Activated T-cell treated with anti-CD3 and anti-CD28 coated beads, Interleukin-2, amount 50 U/mL, for 24 hours (primary cell): ENCODE measurements around the gene GLYATL1.

Experiments
- DNase-seq: peaks from one replicate; pipeline ENCODE4 v3.0.0-alpha.2; 2020
- H3K27ac Mint-ChIP-seq: 2 replicates; pipeline ENCODE4 v1.8.0; 2020; ENCODE audit warnings: mild to moderate bottlenecking, mixed read lengths
- H3K27me3 Mint-ChIP-seq: 2 replicates; pipeline ENCODE4 v1.8.0; 2020; ENCODE audit warnings: mixed read lengths
- H3K36me3 Mint-ChIP-seq: 2 replicates; pipeline ENCODE4 v1.8.0; 2020; ENCODE audit warnings: low read depth, mixed read lengths
- H3K4me1 Mint-ChIP-seq: 2 replicates; pipeline ENCODE4 v1.8.0; 2020; ENCODE audit warnings: low read depth, mixed read lengths
- H3K4me3 Mint-ChIP-seq: 2 replicates; pipeline ENCODE4 v1.8.0; 2020; ENCODE audit warnings: mild to moderate bottlenecking, moderate library complexity, mixed read lengths
- H3K9me3 Mint-ChIP-seq: 2 replicates; pipeline ENCODE4 v1.8.0; 2020; ENCODE audit warnings: mixed read lengths

The GLYATL1 gene

DNA sequence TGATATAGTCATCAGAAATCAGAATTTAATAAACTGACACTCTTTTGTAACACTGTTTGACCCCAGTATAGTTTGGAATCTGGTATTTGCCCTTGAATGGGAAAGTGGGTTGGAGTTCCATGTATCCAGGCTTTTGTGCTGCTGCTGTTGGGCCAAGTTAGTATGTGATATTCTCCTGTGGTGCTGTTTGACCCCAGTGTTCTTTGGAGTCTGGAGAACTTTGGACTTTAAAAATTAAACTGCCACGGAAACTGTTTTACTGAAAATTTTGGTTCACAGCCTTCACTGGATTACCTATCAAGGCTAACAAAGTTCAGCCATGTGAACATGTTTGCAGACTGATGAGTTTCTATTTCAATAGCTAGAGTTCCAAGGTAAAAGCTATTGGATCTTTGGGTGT is 740 bp downstream of the GLYATL1 start:
- H3K27me3 Mint-ChIP-seq: peaks cover 24% of the 10 kb centered on the region
- H3K27ac Mint-ChIP-seq: no peak overlapping the region
- DNase-seq: no peak
- H3K9me3 Mint-ChIP-seq: no peaks in the 10 kb centered on the region
- H3K4me1 Mint-ChIP-seq: no peaks in the 10 kb centered on the region
- H3K36me3 Mint-ChIP-seq: no peaks in the 10 kb centered on the region
- H3K4me3 Mint-ChIP-seq: no peak overlapping the region

DNA sequence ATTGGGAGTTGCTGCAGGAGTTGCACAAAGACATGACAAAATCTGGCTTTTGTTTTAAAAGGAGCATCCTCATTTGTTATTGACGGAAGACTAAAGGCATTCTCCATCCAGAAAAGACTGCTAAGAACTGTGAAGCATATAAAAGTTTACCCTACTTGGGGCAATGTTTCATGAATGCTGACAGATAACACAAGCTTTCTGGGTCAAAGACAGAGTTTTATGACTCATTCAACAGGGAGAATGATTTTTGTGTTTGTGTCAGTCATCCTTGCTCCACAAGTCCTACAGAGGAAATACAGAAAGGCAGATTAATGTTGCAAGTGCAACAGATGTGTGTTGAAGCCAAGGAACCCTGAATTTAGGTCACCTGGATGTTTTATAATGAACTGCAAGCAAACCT is 2.5 kb downstream of the GLYATL1 start:
- no peaks in the 10 kb centered on the region for H3K9me3 Mint-ChIP-seq
- H3K27ac Mint-ChIP-seq: no peak overlapping the region
- H3K36me3 Mint-ChIP-seq: no peaks in the 10 kb centered on the region
- H3K4me1 Mint-ChIP-seq: no peaks in the 10 kb centered on the region
- H3K4me3 Mint-ChIP-seq: no peak overlapping the region
- H3K27me3 Mint-ChIP-seq: peaks cover 24% of the 10 kb centered on the region
- no peak for DNase-seq

DNA sequence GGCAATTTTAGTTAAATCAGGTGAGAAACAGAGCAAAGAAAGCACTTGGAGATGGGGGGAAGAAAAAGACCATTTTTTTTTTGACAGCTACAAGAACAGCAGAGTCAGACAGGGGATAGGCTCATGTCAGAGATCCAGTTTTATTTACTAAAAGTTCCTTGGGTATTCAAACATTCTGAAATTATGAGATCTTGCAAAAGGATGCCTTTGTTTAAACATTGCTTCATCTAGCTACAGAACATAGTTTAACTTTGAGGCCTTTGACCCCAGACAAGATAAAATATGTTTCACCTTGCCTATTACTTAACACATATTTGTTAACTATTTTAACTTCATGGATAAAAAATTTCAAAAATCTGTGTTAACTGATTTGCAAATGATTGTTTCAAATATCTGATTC is 6.4 kb downstream of the GLYATL1 start:
- Mint-ChIP-seq H3K27me3 (peaks cover 26% of the 10 kb centered on the region), H3K4me1 (no peaks in the 10 kb centered on the region), H3K9me3 (no peaks in the 10 kb centered on the region), H3K27ac (no peak overlapping the region), H3K4me3 (no peak overlapping the region), H3K36me3 (no peaks in the 10 kb centered on the region)
- no peak for DNase-seq

DNA sequence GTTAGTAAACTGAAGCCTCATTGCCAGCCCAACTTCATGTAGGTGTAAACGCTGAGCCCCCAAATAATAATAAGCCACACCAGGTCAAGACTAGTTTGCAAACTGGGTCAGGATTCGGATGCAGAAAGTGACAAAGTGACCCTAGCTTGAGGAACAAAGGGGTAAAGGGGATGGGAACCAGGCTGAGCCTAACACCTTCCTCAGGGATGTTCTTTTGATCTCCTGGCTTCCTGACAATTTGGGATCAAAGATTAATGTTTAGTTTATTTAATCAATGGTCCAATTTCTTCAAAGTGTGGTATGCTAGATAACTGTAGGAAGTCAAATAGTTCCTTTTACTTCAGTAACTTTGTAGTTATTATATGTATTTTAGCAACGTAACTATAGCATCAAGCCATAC is 9.9 kb downstream of the GLYATL1 start:
- peaks cover 8% of the 10 kb centered on the region for H3K27me3 Mint-ChIP-seq
- no peak for DNase-seq
- no peak overlapping the region for H3K4me3 Mint-ChIP-seq
- no peaks in the 10 kb centered on the region for H3K4me1 Mint-ChIP-seq
- H3K36me3 Mint-ChIP-seq: no peaks in the 10 kb centered on the region
- no peak overlapping the region for H3K27ac Mint-ChIP-seq
- no peaks in the 10 kb centered on the region for H3K9me3 Mint-ChIP-seq

DNA sequence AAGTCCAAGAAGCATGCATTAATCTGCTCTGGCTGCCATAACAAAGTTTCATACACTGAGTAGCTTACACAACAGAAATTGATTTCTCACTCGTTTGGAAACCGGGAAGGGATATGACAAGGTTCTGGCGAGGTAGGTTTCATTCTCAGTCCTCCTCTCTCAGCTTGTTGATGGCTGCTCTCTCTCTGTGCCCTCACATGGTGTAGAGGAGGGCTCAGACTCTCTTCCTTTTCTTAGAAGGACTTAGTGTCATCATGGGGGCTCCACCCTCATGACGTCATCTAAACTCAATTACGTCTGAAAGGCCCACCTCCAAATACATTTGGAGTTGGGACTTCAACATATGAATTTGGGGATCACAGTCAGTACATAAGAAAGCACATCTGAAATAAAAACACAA is 18.6 kb downstream of the GLYATL1 start:
- H3K36me3 Mint-ChIP-seq: no peaks in the 10 kb centered on the region
- no peak overlapping the region for H3K4me3 Mint-ChIP-seq
- no peak overlapping the region for H3K27ac Mint-ChIP-seq
- DNase-seq: no peak
- H3K27me3 Mint-ChIP-seq: peaks cover 25% of the 10 kb centered on the region
- H3K9me3 Mint-ChIP-seq: no peaks in the 10 kb centered on the region
- H3K4me1 Mint-ChIP-seq: peaks cover 5% of the 10 kb centered on the region

DNA sequence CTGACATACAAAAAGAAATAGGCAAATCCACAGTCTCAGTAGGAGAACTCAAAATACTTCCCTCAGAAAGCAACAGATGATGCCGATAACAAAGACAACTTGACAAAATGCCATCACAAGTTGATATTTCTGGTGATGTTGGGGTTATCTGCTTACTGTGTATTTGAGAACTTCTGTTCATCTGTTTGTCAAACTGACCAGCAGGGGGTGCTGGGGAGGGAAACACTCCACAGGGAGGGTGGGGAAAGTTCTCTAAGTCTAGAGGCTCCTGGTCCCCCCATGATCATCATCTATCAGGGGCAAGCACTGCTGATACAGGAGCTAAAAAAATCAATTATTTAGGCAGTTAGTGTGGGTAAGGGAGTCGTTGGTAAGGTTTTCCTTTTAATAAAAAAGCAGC is 19.2 kb downstream of the GLYATL1 start:
- Mint-ChIP-seq H3K27ac (no peak overlapping the region), H3K9me3 (no peaks in the 10 kb centered on the region), H3K4me3 (no peak overlapping the region), H3K4me1 (peaks cover 5% of the 10 kb centered on the region), H3K36me3 (no peaks in the 10 kb centered on the region), H3K27me3 (peaks cover 22% of the 10 kb centered on the region)
- DNase-seq: peak; percentile 42

DNA sequence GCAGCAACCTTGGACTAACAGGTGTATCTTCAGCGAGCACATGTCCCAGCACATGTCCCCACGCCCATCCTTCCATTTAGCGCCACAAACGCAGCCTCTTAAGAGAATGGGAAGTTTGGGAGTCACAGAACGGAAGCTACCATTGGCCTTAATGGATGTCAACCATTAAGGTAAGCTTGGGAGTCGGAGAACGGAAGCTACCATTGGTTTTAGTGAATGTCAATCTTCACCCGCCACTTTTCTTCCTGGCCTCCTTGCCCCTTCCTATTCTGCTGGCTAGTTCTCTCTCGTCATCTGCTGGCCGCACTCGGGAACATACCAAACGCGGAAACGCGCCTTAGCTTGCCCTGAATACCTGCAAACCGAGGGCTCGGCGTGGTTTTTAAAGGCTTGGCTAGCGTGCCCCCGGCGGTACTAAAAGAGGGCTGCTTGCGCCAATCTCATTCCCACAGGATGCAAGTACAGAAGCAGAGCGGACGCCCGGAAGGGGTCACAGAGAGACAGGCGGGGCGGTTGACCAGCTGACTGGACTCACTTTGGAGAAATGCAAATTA is 24.3 kb downstream of the GLYATL1 start:
- Mint-ChIP-seq H3K4me3 (no peak overlapping the region), H3K36me3 (no peaks in the 10 kb centered on the region), H3K27me3 (peaks cover 5% of the 10 kb centered on the region), H3K4me1 (no peaks in the 10 kb centered on the region), H3K9me3 (no peaks in the 10 kb centered on the region), H3K27ac (no peak overlapping the region)
- no peak for DNase-seq

DNA sequence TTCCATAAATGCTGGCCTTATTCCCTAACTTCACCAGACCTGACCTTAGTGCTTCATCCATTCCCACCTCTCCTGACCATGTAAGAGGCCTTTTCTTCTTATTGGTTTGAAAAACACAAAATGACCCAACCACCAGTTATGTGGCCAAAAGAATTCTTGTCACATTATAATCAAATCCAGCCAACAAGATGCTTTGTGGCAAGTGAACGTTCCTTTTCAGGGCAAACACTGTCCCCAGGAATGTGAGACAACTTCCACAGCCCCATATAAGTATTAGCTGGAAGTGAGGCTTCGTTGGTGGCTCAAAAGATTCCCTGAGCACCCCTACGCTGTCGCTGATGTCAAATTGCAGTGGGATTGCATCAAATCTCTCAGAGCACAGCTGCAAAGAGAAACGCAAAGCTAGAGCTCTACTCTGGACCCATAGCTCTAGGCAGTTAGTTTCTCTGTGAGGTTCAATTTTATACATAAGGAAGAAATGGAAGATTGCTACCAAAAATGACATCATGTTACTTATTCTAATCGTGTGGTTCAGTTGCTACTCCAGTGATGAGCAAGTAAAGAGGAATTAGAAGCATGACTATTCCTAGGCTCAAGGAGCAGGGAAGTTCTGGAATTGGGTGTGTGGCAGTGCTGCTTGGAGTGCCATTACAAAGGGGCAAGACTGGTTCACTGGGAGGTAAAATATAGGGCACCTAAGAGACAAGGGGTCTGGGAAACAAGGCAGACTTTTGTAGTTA is 26.1 kb downstream of the GLYATL1 start:
- Mint-ChIP-seq H3K4me3 (no peak overlapping the region), H3K27me3 (peaks cover 9% of the 10 kb centered on the region), H3K9me3 (no peaks in the 10 kb centered on the region), H3K36me3 (no peaks in the 10 kb centered on the region), H3K27ac (no peak overlapping the region), H3K4me1 (no peaks in the 10 kb centered on the region)
- no peak for DNase-seq

DNA sequence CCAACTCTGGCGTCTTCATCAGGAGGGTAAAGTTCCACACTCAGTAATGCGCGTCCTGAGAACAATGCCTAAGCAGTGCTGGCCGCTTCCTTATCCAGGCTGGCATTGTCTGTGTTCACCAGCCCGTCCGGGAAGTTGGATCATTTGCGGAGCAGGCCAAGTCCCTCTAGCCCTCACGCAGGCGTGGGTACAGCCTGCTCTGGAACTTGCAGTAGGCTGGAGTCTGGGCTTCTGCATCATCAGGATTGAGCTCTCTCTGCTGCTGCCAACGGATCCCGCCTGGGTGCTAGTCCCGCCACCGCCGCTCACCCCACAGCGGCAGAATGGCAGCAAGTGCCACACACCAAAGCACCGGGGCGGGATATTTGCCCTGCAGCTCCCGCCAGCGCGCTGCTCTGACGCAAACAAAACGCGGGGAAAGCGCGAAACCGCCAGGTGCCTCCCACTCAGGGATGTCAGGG is 29.0 kb downstream of the GLYATL1 start:
- Mint-ChIP-seq H3K9me3 (peaks cover 5% of the 10 kb centered on the region), H3K27ac (no peak overlapping the region), H3K36me3 (no peaks in the 10 kb centered on the region), H3K4me1 (no peaks in the 10 kb centered on the region), H3K4me3 (no peak overlapping the region), H3K27me3 (peaks cover 19% of the 10 kb centered on the region)
- no peak for DNase-seq

DNA sequence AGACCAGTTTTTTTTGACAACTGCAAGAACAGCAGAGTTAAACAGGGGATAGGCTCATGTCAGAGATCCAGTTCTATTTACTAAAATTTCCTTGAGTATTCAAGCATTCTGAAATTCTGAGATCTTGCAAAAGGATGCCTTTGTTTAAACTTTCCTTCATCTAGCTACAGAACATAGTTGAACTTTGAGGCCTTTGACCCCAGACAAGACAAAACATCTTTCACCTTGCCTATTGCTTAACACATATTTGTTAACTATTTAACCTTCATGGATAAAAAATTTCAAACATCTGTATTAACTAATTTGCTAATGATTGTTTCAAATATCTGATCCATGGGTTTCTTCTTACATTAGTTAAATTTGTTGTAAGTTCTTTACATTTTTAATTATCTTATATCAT is 38.2 kb downstream of the GLYATL1 start:
- H3K36me3 Mint-ChIP-seq: no peaks in the 10 kb centered on the region
- no peak for DNase-seq
- H3K27me3 Mint-ChIP-seq: peaks cover 21% of the 10 kb centered on the region
- peaks cover 4% of the 10 kb centered on the region for H3K9me3 Mint-ChIP-seq
- no peak overlapping the region for H3K4me3 Mint-ChIP-seq
- no peaks in the 10 kb centered on the region for H3K4me1 Mint-ChIP-seq
- no peak overlapping the region for H3K27ac Mint-ChIP-seq

DNA sequence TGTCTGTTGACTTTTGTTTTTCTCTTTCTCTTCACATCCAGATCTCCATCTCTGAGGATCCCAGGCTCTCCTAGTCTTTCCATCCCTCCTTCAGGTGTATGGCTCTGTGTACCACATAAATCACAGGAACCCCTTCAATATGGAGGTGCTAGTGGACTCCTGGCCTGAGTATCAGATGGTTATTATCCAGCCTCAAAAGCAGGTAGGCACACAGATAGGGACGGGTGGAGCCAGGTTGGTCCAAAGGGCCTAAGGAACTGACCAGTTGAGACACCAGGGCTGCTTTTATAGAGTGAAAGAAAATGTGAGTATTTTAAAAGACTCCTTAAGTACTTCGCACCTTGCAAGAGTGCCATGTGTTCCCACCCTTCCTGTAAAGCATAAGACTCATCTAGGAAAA is 39.9 kb downstream of the GLYATL1 start:
- Mint-ChIP-seq H3K27me3 (peaks cover 7% of the 10 kb centered on the region), H3K4me1 (no peaks in the 10 kb centered on the region), H3K4me3 (no peak overlapping the region), H3K9me3 (peaks cover 1% of the 10 kb centered on the region), H3K36me3 (no peaks in the 10 kb centered on the region), H3K27ac (no peak overlapping the region)
- no peak for DNase-seq

DNA sequence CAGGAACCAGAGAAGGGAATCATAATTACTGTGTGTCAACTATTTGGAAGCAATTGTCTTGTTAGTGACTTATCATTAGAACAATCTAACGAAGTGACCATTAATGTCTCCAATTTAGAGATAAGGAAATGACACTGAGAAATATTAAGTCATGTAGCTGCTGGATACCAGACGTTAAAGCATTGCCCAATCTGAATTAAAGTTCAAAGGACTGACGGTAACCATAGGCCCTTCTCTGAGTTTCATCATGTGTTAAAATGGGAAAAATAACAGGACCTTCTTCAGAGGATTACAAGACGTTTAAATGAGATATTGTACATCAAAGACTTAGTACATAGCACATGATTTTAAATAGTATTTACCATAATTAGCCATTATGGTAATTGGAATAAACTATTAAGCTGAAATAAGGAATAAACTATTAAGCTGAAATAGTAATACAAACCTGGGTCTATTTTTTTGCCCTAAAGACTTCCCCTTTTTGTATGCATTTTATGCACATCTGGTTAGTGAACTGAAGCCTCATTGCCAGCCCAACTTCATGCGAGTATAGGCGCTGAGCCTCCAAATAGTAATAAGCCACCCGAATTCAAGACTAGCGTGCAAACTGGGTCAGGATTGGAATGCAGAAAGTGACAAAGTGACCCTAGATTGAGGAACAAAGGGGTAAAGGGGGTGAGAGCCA is 41.0 kb downstream of the GLYATL1 start:
- no peak for DNase-seq
- Mint-ChIP-seq H3K27ac (no peak overlapping the region), H3K4me1 (no peaks in the 10 kb centered on the region), H3K9me3 (no peaks in the 10 kb centered on the region), H3K4me3 (no peak overlapping the region), H3K36me3 (no peaks in the 10 kb centered on the region), H3K27me3 (peaks cover 3% of the 10 kb centered on the region)

DNA sequence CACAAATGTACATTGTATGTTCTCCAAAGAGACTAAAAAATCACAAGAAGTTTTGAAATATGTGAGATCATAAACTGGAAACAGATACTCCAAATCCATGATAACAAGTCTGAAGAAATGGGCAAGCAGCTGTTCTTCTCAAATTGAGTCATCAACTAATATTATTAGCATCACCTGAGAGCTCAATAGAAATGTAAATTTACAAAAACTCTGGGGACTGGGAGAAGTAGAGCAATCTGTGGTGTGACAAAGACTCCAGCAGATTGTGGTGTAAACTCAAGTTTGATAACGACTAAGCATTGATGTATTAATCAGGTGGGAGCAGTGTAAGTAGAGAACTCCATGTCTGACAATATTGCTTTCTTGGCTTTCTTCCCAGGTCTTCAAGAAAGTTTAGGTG is 53.2 kb downstream of the GLYATL1 start:
- H3K4me1 Mint-ChIP-seq: no peaks in the 10 kb centered on the region
- H3K9me3 Mint-ChIP-seq: no peaks in the 10 kb centered on the region
- H3K27me3 Mint-ChIP-seq: peaks cover 50% of the 10 kb centered on the region
- no peak overlapping the region for H3K27ac Mint-ChIP-seq
- H3K4me3 Mint-ChIP-seq: no peak overlapping the region
- H3K36me3 Mint-ChIP-seq: no peaks in the 10 kb centered on the region
- no peak for DNase-seq

DNA sequence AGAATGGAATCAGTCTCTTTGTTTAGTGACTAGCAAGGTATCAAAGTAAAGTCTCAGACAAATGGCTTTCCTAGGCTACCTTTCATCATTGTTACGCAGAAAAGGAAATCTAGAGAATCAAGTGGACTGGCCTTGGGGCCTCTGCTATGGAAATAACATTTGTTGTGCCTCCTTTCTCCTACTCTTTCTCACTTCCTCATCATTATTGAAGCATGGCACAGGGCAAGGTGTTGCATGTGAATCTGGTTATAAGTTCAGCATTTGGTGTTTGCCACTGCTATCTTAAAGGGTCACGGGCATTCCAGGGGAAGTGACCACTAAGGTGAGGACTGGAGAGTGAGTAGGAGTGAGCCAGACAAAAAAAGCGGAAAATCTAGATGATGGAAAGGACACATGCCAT is 54.9 kb downstream of the GLYATL1 start:
- H3K27ac Mint-ChIP-seq: no peak overlapping the region
- DNase-seq: no peak
- no peaks in the 10 kb centered on the region for H3K36me3 Mint-ChIP-seq
- peaks cover 49% of the 10 kb centered on the region for H3K27me3 Mint-ChIP-seq
- no peaks in the 10 kb centered on the region for H3K9me3 Mint-ChIP-seq
- no peaks in the 10 kb centered on the region for H3K4me1 Mint-ChIP-seq
- no peak overlapping the region for H3K4me3 Mint-ChIP-seq
